ENCODE measurements around the gene SREBF1.

SREBF1 gene

GRCh38 chr17:17824119-17824782 lies 12.5 kb downstream of the SREBF1 start:
- no peak for DNase-seq (ENCODE audit: low spot score)

DNA sequence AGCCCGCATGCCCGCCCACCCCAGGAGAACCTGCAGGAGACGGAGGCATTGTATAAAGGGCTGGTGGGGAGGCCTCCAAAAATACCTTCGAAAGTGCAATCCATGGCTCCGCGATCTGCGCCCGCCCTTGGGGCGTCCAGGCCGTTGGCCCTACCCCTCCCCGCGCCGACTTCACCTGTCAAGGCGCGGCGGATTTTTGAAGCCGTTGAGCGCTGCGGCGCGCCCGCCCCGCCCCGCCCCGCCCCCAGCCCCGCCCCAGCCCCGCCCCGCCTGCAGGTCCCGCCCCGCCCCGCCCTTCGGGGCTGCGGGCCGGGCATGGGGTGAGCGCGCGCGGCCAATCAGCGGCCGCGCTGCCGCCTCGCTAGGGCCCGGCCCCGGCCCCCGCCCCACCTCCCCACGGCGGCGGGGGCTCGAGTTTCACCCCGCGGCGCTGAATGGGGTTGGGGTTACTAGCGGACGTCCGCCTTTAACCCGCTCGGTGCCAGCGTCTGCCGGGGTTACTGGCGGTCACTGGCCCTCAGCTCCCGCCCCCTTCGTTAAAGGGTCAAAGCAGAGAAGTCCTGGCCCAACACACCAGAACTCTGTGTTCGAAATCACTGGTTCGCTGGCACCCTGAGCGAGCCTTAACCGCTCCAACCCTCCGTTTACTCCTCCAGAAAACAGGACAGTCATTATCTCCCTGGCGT lies 13.2 kb downstream of the SREBF1 start:
- DNase-seq (ENCODE audit: low spot score), result peak; percentile 90

DNA sequence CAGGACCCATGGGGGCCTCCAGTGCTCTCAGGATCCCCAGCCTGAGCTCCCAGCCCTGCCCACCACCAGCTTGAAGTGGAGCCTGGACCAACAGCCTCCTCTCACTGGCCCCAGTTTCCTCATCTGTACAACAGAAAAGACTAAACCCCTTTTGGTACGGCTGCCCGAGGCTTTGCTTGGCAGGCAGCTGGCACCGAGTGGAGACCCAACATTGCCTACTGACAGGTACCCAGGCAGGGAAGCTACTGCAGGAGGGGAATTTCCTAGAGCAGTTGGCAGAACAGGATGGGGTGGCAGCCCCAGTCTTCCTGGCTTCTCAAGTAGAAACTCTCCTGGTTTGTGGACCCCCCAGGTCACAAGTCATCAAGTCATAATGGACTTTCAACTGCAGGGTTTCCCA lies 14.2 kb downstream of the SREBF1 start:
- peak; percentile 45 for DNase-seq (ENCODE audit: low spot score)

GRCh38 chr17:17822189-17822588 lies 14.6 kb downstream of the SREBF1 start:
- peak; percentile 64 for DNase-seq (ENCODE audit: low spot score)

DNA sequence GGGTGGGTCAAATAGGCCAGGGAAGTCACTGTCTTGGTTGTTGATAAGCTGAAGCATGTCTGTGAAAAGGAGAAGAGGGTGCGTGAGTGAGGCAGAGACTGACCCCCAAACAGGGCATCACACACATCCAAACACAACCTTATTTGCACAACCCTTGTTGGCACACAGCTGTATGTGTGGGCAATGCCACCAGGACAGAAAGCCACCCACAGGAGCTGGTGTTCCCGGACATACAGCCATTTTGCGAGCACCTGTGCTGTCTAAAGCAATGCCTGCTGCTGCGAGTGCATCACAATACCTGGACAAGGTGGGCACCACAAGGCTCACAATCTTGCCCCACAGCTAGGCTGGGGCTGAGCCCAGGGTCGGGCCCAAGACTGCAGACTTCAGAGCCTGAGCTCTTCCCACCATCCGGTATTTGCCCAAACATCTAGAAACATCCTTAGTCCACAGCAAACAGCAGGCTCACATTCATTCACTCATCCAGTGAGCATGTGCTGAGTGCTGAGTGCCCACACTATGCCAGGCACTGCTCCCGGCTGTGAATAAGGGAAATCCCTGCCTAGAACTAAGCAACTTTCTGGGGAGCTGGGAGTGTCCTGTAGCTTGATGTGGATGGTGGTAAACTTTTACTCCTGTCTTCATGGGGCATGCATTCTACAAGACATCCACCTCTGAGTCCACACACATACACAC lies 16.2 kb downstream of the SREBF1 start:
- DNase-seq (ENCODE audit: low spot score), result peak; percentile 29

DNA sequence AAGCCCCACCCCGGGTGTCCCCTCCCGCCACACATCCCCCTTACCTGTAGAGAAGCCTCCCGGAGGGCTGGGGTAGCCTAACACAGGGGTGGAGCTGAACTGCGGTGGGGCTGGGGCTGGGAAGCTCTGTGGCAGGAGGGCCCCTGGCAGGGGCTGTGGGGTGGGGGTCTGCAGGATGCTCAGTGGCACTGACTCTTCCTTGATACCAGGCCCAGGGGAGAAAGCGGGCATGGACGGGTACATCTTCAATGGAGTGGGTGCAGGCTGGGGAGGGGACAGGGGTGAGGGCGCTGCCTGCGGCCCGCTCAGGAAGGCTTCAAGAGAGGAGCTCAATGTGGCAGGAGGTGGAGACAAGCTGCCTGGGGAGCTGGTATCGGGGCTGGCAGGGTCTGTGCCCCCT lies 16.7 kb downstream of the SREBF1 start:
- no peak for DNase-seq (ENCODE audit: low spot score)

GRCh38 chr17:17819561-17819995 lies 17.2 kb downstream of the SREBF1 start:
- peak; percentile 90 for DNase-seq (ENCODE audit: low spot score)

DNA sequence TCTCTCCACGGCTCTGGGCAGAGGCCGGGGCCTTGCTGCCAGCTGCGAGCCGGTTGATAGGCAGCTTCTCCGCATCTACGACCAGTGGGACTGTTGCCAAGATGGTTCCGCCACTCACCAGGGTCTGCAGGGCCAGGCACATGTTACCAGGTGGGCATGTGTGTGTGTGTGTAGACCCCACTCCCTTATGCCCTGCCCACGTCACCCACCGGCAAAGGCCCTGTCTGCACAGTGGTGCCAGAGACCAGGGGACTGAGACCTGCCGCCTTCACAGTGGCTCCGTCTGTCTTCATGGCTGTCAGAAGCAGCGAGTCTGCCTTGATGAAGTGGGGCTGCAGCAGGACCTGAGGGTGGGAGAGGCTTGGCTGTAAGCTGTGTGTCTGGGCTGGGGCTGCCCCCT lies 17.7 kb downstream of the SREBF1 start:
- no peak for DNase-seq (ENCODE audit: low spot score)

DNA sequence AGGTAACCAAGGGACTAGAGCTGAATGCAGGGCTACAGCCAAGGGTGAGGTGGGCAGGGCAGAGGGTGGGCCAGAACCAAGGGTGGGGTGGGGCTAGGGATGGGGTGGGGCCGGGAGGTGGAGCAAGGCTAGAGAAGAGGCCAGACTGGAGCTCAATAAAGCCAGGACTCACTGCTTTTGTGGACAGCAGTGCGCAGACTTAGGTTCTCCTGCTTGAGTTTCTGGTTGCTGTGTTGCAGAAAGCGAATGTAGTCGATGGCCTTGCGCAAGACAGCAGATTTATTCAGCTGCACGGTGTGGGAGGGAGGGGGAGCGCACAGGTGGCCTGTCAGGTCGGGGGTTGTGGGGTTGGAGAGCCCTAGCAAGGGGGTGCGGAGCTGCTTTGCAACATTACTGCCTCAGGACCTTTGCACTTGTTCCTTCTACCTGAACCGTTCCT lies 18.7 kb downstream of the SREBF1 start:
- DNase-seq (ENCODE audit: low spot score), result peak; percentile 29

GRCh38 chr17:17817552-17817947 lies 19.2 kb downstream of the SREBF1 start:
- no peak for DNase-seq (ENCODE audit: low spot score)

DNA sequence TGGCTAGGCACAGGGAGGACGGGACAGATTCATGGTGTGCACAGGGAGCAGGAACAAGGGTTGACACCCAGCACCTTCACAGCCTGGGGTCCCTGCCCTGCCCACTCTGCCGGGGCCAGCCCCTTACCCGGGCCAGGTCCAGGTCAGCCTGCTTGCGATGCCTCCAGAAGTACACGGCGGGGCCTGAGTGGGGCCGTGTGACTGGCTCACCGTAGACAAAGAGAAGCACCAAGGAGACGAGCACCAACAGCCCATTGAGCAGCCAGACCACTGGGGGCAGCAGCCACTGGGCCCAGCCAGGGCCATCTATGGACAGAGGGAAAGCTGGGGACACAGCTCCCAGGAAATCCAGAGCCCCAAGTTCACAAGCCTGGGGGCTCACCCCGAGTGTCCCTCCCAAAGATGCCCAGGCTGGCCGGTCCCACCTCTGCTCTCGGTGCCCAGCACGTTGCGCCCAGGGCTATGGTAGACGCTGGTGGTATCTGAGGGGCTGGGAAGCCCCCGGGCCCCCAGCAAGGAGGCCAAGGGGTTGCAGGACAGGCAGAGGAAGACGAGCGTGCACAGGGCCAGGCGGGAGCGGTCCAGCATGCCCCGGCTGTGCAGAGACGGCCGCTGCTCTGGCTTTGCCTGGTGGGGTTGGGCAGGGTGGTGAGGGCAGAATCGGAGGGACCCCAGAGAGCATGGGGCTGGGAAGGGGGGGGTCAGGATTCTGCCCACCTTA lies 19.8 kb downstream of the SREBF1 start:
- no peak for DNase-seq (ENCODE audit: low spot score)

DNA sequence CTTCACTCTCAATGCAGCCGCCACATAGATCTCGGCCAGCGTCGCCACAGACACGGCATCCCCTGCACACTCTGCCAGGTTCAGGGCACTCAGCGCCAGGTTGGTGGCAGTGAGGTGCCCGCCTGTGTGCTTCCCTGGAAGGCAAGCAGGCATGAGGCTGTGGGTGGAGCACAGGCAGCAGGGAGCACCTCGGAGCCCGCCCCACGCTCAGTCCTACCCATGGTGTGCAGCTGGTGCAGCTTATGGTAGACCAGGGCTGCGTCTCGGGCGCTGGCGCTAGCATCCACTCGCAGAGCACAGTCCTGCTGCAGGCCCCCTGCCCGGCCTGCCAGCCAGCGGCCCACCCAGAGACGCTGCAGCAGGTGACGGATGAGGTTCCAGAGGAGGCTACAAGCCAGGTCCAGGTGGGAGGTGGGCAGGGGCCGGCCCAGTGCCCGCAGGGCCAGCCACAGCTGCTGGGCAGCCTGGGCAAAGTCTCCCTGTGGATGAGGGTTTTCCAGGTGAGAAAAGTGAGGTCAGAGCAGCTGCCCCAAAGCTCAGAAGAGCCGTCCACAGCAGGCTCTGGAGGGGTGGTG lies 20.5 kb downstream of the SREBF1 start:
- DNase-seq (ENCODE audit: low spot score), result no peak

DNA sequence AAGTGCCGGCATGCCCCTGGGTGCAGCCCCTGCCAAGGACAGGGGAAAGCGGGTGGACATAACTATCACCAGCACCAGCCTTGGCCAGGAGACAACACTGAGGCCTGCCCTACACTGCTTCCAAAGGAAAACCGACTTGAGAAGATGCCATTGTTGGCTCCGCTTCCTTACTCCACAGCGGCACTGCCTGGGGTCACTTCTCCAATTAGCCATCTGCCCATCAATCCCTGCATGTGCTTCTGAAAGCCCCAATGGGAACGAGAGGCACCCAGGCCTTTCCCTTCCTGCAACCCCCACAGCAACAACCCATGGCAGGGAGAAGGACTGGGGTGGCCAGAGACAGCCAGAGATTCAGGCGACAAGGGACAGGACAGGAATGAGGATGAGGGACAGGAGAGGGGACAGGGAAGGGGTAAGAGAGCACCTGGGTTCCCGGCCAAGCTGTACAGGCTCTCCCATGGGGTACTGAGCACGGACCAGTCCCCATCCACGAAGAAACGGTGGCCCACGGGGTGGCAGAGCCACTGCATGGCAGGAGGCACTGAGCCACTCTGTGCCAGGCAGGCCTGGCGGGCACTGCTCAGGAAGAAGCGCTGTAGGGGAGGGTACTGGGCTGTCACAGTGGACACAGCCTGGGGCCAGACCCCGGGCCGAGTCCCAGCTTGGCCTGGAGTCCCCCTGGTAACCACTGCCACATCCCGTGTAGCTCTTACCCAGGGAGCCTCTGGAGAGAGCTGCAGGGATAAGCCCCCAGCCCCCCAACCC lies 21.2 kb downstream of the SREBF1 start:
- DNase-seq (ENCODE audit: low spot score), result no peak

GRCh38 chr17:17815062-17815406 lies 21.8 kb downstream of the SREBF1 start:
- no peak for DNase-seq (ENCODE audit: low spot score)

- no peak for DNase-seq (ENCODE audit: low spot score)
Measured at GRCh38 chr17:17814162-17815061, 22.4 kb downstream of the SREBF1 start.

DNA sequence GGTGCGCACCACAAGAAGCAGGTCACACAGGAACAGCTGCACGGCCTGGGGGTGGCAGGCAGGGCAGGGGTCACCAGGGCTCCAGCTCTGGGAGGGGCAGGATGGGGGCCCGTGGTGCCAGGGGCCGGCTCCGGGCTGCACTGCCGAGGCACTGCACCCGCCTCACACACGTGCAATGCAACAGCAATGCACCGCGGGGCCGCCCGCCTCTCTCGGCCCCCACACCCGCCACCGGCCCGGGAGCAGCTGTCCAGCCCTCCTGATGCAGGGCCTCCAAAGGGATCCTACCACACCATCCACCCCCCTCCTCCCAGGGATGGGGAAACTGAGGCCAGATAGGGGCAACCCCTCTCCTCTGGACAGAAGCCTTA lies 23.1 kb downstream of the SREBF1 start:
- DNase-seq (ENCODE audit: low spot score), result no peak

GRCh38 chr17:17813055-17813724 lies 23.6 kb downstream of the SREBF1 start:
- no peak for DNase-seq (ENCODE audit: low spot score)

DNA sequence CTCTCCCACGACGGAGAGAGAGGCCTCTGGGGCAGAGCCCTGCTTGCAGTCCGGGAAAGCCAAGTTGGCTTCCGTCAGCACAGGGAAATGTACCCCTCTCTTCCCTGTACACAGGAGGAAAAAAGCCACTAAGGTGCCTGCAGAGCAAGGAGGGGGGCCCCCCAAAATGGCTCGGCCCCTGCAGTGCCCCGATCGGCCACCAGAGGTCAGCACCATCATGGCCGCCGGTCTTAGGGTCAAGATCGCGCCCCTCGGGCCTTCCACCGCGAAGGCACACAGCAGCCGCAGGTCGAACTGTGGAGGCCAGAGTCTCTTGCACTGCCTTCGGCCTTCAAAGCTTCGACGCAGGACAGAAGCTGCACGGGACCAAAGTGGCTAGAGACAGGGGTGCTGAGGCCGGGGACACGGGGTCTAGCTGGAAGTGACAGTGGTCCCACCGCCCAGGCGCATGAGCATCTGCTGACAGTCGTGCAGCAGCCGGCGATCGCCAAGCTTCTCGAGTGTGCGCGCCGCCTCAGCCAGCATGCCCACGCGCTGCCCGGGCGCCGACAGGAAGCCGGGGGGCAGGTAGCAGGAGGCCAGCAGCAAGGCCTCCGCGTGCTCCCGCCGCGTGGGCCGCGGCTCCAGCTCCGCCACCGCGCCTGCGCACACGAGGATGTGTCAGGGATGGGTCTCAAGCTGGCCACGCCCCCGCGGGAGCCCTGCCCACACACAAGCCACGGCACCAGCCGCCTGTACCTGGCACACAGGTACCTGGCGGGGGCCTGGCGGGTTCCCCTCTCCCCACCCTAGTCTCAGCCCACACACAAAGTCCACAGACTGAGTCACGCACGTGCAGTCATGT lies 24.4 kb downstream of the SREBF1 start:
- DNase-seq (ENCODE audit: low spot score), result peak; percentile 79

All from hematopoietic multipotent progenitor cell treated with erythropoietin and hydrocortisone succinate and interleukin-3 and kit ligand, for 17 days (in vitro differentiated cells).